Anterior cingulate cortex (tissue), 58 donors: ENCODE data around the gene LRRC37A.
"Not testable (repeated sequence)": the region's sequence is repeated elsewhere in the genome, so short reads cannot be mapped to it uniquely, and the experiment has no call there.

Source experiments
- DNase-seq, 58 donors: peaks; one replicate each; lab custom pipeline; 2025; lab: John Stamatoyannopoulos, UW

Gene LRRC37A

GRCh38 chr17:46294831-46295230 is at the start of gene LRRC37A:
Gene LRRC37A (plus strand): TSS chr17:46295131. CDS start chr17:46295134, 3 bp downstream.
- not testable (repeated sequence) for DNase-seq

DNA sequence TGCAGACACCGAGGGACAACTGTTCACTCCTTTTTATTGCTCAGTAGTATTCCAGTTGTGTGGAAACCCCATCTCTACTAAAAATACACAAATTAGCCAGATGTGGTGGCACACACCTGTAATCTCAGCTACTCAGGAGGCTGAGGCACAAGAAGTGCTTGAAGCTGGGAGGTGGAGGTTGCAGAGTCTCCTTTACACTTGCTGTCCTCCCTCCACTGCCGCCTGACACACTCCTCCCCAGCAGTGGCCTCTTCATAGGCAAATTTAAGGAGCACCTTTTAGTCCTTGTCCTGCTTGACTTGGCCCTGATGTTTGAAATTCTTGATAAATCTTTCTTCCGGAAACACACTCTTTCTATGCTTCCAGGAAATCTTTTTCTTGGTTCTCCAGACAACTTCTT is 45.8 kb upstream of the LRRC37A start:
- DNase-seq, result not testable (repeated sequence)

DNA sequence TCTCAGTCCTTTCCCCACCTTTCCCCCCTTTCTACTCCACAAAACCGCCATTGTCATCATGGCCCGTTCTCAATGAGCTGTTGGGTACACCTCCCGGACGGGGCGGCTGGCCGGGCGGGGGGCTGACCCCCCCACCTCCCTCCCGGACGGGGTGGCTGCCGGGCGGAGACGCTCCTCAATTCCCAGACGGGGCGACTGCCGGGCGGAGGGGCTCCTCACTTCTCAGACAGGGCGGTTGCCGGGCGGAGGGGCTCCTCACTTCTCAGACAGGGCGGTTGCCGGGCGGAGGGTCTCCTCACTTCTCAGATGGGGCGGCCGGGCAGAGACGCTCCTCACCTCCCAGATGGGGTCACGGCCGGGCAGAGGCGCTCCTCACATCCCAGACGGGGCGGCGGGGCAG is 42.1 kb upstream of the LRRC37A start:
- DNase-seq, result not testable (repeated sequence)

- peak in 23 of 58 donors; percentile 8 to 67 (median 36) for DNase-seq
Measured at GRCh38 chr17:46253722-46254121, 41.2 kb upstream of the LRRC37A start.

GRCh38 chr17:46254215-46254614 is 40.7 kb upstream of the LRRC37A start:
- not testable (repeated sequence) for DNase-seq

DNA sequence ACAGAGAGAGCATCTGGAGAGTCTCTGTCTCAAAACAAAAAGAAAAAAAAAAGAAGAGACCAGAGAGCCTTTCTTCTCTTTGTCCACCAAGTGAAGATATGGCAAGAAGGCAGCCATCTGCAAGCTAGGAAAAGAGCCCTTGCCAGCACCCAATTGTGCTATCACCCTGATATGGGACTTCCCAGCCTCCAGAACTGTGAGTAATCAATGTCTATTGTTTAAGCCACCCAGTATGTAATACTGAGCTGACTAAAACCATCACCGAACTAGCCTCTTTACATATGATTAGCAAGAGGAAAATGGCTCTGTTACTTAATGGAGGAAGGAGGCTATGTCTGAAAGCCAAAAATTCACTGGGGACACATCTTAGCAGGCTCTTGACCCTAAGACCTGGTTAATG is 38.6 kb upstream of the LRRC37A start:
- not testable (repeated sequence) for DNase-seq

- DNase-seq, result peak in 3 of 58 donors; percentile 7 to 23 (median 18)
Measured at GRCh38 chr17:46259845-46260661, 34.9 kb upstream of the LRRC37A start.

GRCh38 chr17:46262271-46262670 is 32.7 kb upstream of the LRRC37A start:
- DNase-seq, result no peak

DNA sequence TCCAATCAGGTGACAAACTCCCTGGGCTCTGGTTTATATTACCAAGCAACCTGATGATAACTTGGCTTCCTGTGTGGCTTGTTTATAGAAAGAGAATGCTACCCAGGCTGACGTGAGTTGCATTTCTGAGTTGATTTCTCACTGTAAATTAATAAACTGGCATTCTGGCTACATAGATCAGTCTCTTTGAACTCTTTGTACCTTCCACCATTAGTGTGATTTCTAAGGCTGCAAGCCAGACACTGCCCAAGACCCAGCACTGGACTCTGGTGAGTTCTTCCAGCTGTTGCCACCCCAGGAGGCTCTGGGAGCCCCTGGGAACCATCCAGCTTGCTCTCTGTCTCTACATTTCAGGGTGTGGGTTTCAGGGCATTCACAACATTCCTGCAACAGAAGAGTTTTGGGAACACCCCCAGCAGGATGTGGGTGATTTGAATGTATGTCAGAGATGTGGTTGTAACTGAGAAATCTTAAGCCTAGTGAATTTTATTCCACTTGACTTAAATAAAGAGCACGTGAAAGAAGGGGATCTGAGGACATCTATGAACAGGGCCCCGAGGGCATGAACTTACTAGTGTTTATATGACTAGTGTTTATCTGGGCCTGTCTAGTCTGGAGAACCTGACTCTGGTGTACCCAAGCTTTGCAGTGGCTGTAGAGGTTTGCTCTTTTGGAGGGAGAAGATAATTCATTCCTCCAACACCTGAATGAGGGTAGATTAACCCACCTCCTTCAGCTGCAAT is 30.3 kb upstream of the LRRC37A start:
- DNase-seq, result no peak

- peak in 20 of 58 donors; percentile 25 to 96 (median 54) for DNase-seq
Measured at GRCh38 chr17:46266063-46266655, 28.8 kb upstream of the LRRC37A start.

DNA sequence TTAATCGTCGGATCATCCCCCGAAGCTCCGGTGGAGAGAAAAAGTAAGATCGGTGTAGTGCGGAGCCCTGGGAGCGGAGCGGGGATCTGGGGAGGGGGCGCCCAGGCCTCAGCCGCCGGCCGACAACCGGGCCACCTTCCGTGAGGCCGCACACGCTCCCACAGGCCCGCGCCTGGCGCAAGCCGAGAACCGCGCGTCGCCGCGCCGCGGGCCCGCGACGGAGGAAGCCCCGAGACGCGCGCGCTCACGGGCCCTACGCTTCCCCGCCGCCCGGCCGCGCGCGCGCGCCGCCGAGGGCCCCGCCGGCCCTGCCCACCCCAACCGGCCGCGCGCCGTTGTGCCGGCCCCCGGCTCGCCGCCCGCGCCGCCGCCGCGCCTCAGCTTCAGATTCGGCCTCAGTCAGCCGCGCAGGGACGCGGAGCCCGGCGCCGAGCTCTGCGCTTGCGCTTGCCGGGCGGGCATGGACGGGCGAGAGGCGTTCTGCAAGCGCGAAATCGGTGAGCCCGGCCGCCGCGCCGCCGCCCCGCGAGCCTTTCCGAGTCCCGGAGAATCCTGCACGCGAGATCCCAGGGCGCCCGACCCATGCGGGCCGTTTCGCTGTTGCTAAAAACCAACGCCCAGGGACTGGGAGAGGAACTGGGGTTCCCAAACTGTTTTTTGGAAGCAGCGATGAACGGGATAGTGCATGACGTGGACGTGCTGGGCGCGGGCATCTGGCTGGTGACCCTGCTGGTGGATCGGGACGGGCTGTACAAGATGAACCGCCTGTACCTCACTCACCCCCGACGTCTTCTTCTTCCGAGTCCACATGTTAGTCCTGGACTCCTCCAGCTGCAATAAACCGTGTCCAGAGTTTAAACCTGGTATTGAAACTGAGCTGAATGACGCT is 28.0 kb upstream of the LRRC37A start:
- DNase-seq, result peak in 56 of 58 donors; percentile 38 to 96 (median 77)

DNA sequence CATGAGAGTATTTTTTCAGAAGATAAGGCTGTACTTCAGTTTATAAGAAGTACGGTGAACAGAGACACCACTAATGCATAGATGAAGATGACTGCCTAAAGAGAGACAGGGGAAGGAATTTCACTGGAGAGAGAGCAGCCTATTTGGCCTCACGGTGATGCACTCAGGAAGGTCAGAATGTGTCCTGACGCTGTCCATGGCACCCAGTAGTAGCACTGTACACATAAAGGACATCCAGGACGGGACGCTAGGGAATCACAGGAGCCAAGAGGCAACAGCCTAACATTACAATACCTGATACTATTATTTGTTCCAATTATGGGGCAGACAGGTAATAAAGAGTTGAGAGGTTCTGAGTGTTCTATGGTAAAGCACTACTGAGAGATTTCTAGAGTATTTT is 24.9 kb upstream of the LRRC37A start:
- no peak for DNase-seq

DNA sequence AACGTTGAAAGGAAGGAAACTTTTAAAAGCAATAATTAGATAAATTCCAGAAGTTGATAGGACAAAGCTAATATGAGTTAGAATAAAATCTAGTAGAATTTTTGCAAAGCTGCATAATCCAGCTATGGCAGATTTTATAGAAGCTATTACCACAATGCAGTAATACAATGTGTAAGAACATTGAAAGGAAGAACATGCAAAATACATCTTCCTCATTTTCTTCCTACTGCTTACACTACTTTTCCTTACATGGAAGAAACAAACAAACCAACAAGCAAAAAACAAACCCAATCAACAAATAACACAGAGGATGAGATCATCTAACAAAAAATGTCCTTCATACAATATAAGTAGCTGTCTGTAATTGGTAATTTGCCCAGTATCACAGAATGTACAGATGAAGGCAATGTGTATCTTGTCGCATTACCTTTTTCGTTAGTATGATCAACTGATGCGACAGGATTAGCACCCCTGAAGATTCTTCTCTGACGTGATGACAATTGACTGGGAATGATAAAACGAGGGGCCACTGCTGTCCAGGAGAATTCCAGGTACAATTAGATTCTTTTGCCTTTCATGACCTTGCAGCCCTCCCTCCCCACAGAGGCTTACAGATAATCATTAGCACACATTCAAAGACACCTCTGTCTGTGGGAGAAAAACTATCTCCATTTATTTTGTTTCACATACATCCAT is 21.2 kb upstream of the LRRC37A start:
- no peak for DNase-seq

DNA sequence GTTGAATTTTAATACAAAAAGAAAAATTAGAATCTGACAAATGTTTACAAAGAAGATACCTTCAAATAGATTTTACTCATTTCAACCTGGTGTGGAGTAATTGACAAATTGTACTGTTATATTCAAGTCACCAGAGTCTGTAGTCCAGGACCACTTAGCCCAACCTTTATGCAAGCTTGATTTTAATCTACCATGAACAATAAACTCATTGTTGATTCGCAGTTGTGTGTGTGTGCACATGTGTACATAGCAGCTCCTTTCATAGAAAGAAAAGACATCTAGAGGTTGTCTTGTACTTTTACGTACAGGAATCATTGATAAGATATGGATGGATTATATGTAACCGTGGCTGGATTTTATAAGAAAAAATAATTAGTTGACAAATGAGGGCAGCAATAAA is 20.7 kb upstream of the LRRC37A start:
- DNase-seq, result no peak

GRCh38 chr17:46276728-46277479 is 18.0 kb upstream of the LRRC37A start:
- peak in 5 of 58 donors; percentile 11 to 35 (median 21) for DNase-seq

- DNase-seq, result not testable (repeated sequence)
Measured at GRCh38 chr17:46281336-46281735, 13.6 kb upstream of the LRRC37A start.

DNA sequence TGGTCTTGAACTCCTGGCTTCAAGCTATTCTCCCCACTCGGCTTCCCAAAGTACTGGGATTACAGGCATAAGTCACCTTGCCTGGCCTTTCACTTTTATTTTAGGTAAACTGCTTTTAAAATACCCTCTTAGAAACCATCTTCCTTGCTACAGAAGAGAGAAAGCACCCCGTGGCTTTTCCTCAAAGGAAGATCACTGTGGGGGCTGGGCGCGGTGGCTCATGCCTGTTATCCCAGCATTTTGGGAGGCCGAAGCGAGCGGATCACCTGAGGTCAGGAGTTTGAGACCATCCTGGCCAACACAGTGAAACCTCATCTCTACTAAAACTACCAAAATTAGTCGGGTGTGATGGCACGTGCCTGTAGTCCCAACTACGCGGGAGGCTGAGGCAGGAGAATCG is 12.3 kb upstream of the LRRC37A start:
- not testable (repeated sequence) for DNase-seq

GRCh38 chr17:46284467-46284866 is 10.5 kb upstream of the LRRC37A start:
- not testable (repeated sequence) for DNase-seq

- DNase-seq, result not testable (repeated sequence)
Measured at GRCh38 chr17:46285500-46285899, 9.4 kb upstream of the LRRC37A start.
